A673 (cell line): ENCODE results near the gene ARFIP1. TPM values are rescaled to one million over a fixed set of nuclear protein-coding genes. Genes with fewer than 3 reads are reported as not detected.

Source experiments
- BruUV-seq: library from RNA; stranded (reverse); fragments of 400-500 nt; replicated peaks from 2 replicates; lab custom pipeline; 2021; lab: Mats Ljungman, UMichigan
- CTCF ChIA-PET: fragments of 300-600 bp; sonication (Branson Sonifier 250); formaldehyde crosslinking; loops from one replicate; lab custom pipeline; 2022; ENCODE audit warnings: antibody characterized with exemption; lab: Charles Lee
- POLR2A ChIA-PET: fragments of 300-600 bp; sonication (Branson Sonifier 250); formaldehyde crosslinking; loops from one replicate; lab custom pipeline; 2022; ENCODE audit warnings: antibody characterized with exemption; ENCODE audit not compliant: low non-redundant PET; lab: Charles Lee
- DNase-seq: peaks from one replicate; pipeline ENCODE4 v3.0.0-alpha.2; 2015; ENCODE audit warnings: low spot score
- H3K27ac ChIP-seq: fragments of 200-600 bp; sonication (generic); 2 replicates; pipeline ENCODE4 v1.5.1; 2016; ENCODE audit warnings: mixed run types, low read depth, mild to moderate bottlenecking, mixed read lengths, antibody characterized with exemption, low read length; ENCODE audit not compliant: poor library complexity, severe bottlenecking
- H3K27me3 ChIP-seq: fragments of 200-600 bp; sonication (generic); replicated peaks from 2 replicates; pipeline ENCODE4 v1.6.1; 2017; ENCODE audit warnings: mixed run types, low read depth, mild to moderate bottlenecking, mixed read lengths, antibody characterized with exemption, low read length; ENCODE audit not compliant: insufficient read depth, poor library complexity
- H3K36me3 ChIP-seq: fragments of 200-600 bp; sonication (generic); 2 replicates; pipeline ENCODE4 v1.6.1; 2016; ENCODE audit warnings: mixed run types, mild to moderate bottlenecking, mixed read lengths, antibody characterized with exemption, low read length; ENCODE audit not compliant: insufficient read depth, poor library complexity, severe bottlenecking
- H3K4me1 ChIP-seq: fragments of 200-600 bp; sonication (generic); 2 replicates; pipeline ENCODE4 v1.6.1; 2017; ENCODE audit warnings: mixed run types, mild to moderate bottlenecking, mixed read lengths, antibody characterized with exemption, low read length; ENCODE audit not compliant: insufficient read depth, poor library complexity, severe bottlenecking
- H3K4me3 ChIP-seq: fragments of 200-600 bp; sonication (generic); 2 replicates; pipeline ENCODE4 v1.5.1; 2016; ENCODE audit warnings: low read depth, mixed run types, mild to moderate bottlenecking, mixed read lengths, low read length; ENCODE audit not compliant: poor library complexity, severe bottlenecking
- H3K9me3 ChIP-seq: fragments of 200-600 bp; sonication (generic); 2 replicates; pipeline ENCODE4 v1.6.1; 2016; ENCODE audit warnings: mixed run types, low read depth, mild to moderate bottlenecking, mixed read lengths, antibody characterized with exemption, low read length; ENCODE audit not compliant: poor library complexity, severe bottlenecking
- CTCF ChIP-seq: fragments of 300-800, 200-600 bp; sonication (generic); conservative IDR thresholded peaks from 2 replicates; pipeline ENCODE4 v1.5.1; 2017; ENCODE audit warnings: low read depth, mild to moderate bottlenecking, antibody characterized with exemption, low read length, moderate library complexity, mixed read lengths
- EZH2 ChIP-seq: fragments of 200-600 bp; sonication (generic); IDR thresholded peaks from 2 replicates; pipeline ENCODE4 v1.6.1; 2017; ENCODE audit warnings: borderline replicate concordance, low read depth, mild to moderate bottlenecking, mixed read lengths, antibody characterized with exemption, low read length; ENCODE audit not compliant: poor library complexity, severe bottlenecking
- intact Hi-C: fragments of 100-400 bp; cut with micrococcal nuclease; formaldehyde crosslinking; loops from one replicate; pipeline ENCODE4 v1.10.0; 2022; ENCODE audit not compliant: unreplicated experiment
- total RNA-seq: library from RNA; stranded (reverse); gene quantifications from 2 replicates; pipeline ENCODE4 v1.2.3, GENCODE V29; 2021

The ARFIP1 gene
- total RNA-seq, 1 experiment from 2014 or later, result 30.4 TPM

- no TSS peak for BruUV-seq
- no peak for TF ChIP-seq CTCF
- no peak for TF ChIP-seq EZH2
- no peak overlapping the region for H3K27ac ChIP-seq
- ChIA-PET CTCF (no interaction called here), POLR2A (no interaction called here)
- H3K27me3 ChIP-seq, result no peaks in the 10 kb centered on the region
- intact Hi-C loops, result loop anchor here (10.0 kb wide), 1 partner anchor 465 kb away; no protein-coding TSS in a partner anchor
- H3K4me3 ChIP-seq, result no peak overlapping the region
- H3K36me3 ChIP-seq, result no peaks in the 10 kb centered on the region
- H3K9me3 ChIP-seq, result peaks cover 11% of the 10 kb centered on the region
- DNase-seq, result no peak
- no peaks in the 10 kb centered on the region for H3K4me1 ChIP-seq
These were observed 69.6 kb downstream of the ARFIP1 start for GRCh38 chr4:152849350-152849749.

- no peaks in the 10 kb centered on the region for H3K27me3 ChIP-seq
- no peak overlapping the region for H3K27ac ChIP-seq
- BruUV-seq, result no TSS peak
- no peaks in the 10 kb centered on the region for H3K4me1 ChIP-seq
- intact Hi-C loops, result no loop called here
- H3K9me3 ChIP-seq, result peaks cover 11% of the 10 kb centered on the region
- TF ChIP-seq CTCF (no peak), EZH2 (no peak)
- CTCF ChIA-PET, result no interaction called here
- no peak overlapping the region for H3K4me3 ChIP-seq
- no peaks in the 10 kb centered on the region for H3K36me3 ChIP-seq
- DNase-seq, result no peak
- POLR2A ChIA-PET, result interaction anchor here (0.6 kb wide), 1 partner anchor 436 kb away, joined by 3 read pairs; no protein-coding TSS in a partner anchor
These were observed 70.6 kb downstream of the ARFIP1 start for GRCh38 chr4:152850377-152850776.

GRCh38 chr4:152851226-152851625 lies 71.5 kb downstream of the ARFIP1 start:
- intact Hi-C loops, result no loop called here
- ChIA-PET POLR2A (no interaction called here), CTCF (no interaction called here)
- Histone ChIP-seq H3K4me1 (no peaks in the 10 kb centered on the region), H3K9me3 (peaks cover 11% of the 10 kb centered on the region), H3K4me3 (no peak overlapping the region), H3K27me3 (no peaks in the 10 kb centered on the region), H3K27ac (no peak overlapping the region), H3K36me3 (no peaks in the 10 kb centered on the region)
- DNase-seq, result no peak
- no TSS peak for BruUV-seq
- no peak for TF ChIP-seq CTCF
- no peak for TF ChIP-seq EZH2
